MM.1S (cell line): ENCODE measurements around the gene LRRC45.

ENCODE experiments used
- EZH2 ChIP-seq: fragments of 300-600 bp; sonication (generic); optimal IDR thresholded peaks from 2 replicates; pipeline ENCODE3; 2017; ENCODE audit warnings: low read depth, mild to moderate bottlenecking, antibody characterized with exemption, low read length, mixed read lengths
- TF ChIP-seq, protein P1 (sequence below): fragments of 300-600 bp; sonication (generic); IDR thresholded peaks from 2 replicates; pipeline ENCODE4 v1.5.1; 2016; ENCODE audit warnings: antibody characterized with exemption, low read length, mixed read lengths

DNA sequence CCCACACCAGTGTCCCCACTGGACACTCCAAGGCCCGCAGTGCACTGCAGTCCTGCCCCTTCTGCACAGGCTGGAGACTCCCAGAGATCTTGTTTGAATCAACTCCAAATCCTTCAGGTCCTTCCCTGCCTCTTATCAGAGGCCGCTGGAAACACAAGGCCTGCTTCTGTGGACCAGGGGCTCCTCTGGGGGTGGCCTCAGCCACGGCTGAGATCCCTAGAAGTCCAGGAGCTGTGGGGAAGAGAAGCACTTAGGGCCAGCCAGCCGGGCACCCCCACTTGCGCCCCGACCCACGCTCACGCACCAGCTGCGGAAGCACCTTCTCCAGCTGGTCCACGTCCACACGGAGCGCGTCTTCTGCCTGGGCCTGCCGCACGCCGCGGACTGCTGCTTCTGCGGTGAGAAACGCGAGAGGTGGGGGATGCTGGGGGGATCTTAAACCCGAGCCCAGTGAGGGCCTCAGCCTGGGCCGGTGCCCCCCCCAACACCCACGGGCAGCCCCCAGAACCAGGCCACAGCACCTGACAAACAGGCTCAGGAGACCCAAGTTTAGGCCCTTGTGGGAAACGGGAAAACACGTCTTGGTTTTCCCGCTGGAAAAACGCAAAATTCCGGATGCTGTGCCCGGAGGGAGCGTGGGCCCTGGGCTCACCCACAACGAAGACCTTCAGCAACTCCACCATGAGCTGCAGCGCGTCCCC, 4.0 kb upstream of the LRRC45 start:
- TF ChIP-seq, protein P1, sequence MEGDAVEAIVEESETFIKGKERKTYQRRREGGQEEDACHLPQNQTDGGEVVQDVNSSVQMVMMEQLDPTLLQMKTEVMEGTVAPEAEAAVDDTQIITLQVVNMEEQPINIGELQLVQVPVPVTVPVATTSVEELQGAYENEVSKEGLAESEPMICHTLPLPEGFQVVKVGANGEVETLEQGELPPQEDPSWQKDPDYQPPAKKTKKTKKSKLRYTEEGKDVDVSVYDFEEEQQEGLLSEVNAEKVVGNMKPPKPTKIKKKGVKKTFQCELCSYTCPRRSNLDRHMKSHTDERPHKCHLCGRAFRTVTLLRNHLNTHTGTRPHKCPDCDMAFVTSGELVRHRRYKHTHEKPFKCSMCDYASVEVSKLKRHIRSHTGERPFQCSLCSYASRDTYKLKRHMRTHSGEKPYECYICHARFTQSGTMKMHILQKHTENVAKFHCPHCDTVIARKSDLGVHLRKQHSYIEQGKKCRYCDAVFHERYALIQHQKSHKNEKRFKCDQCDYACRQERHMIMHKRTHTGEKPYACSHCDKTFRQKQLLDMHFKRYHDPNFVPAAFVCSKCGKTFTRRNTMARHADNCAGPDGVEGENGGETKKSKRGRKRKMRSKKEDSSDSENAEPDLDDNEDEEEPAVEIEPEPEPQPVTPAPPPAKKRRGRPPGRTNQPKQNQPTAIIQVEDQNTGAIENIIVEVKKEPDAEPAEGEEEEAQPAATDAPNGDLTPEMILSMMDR: no peak
- TF ChIP-seq EZH2: no peak
